ENCODE results near the gene CELF4.

The CELF4 gene

DNA sequence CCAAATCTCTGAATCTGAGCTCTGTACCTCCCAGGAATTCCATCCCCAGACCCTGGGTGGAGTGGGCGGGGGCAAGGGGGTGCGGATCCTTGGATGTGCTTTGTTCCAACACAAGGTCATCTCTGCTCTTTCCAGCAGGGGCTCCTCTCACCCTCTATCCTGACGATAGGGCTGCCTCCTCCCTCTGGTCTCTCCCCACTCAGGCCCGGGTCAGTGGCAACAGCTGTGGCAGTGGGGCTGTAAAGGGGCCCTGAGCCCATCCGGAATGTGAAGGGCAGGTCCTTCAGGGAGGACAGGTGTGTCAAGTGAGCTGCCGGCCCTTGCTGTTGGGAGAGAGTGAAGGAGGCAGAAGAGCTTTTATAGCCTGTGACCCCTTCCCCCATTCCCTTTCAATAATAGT, 167.8 kb downstream of the CELF4 start:
- TF ChIP-seq, protein P1, sequence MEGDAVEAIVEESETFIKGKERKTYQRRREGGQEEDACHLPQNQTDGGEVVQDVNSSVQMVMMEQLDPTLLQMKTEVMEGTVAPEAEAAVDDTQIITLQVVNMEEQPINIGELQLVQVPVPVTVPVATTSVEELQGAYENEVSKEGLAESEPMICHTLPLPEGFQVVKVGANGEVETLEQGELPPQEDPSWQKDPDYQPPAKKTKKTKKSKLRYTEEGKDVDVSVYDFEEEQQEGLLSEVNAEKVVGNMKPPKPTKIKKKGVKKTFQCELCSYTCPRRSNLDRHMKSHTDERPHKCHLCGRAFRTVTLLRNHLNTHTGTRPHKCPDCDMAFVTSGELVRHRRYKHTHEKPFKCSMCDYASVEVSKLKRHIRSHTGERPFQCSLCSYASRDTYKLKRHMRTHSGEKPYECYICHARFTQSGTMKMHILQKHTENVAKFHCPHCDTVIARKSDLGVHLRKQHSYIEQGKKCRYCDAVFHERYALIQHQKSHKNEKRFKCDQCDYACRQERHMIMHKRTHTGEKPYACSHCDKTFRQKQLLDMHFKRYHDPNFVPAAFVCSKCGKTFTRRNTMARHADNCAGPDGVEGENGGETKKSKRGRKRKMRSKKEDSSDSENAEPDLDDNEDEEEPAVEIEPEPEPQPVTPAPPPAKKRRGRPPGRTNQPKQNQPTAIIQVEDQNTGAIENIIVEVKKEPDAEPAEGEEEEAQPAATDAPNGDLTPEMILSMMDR (conservative IDR thresholded peaks at IDR 0.05; ENCODE audit: control insufficient read depth, insufficient read depth, low read depth, low read length) = no peak
- H3K4me3 ChIP-seq (ENCODE audit: control insufficient read depth, low read depth, low read length) = no peak overlapping the region
- DNase-seq (ENCODE audit: low read depth) = no peak

GRCh38 chr18:37396971-37397720, 168.5 kb downstream of the CELF4 start:
- no peak overlapping the region for H3K4me3 ChIP-seq (ENCODE audit: control insufficient read depth, low read depth, low read length)
- TF ChIP-seq, protein P1 (conservative IDR thresholded peaks at IDR 0.05; ENCODE audit: control insufficient read depth, insufficient read depth, low read depth, low read length) = no peak
- DNase-seq (ENCODE audit: low read depth) = no peak

DNA sequence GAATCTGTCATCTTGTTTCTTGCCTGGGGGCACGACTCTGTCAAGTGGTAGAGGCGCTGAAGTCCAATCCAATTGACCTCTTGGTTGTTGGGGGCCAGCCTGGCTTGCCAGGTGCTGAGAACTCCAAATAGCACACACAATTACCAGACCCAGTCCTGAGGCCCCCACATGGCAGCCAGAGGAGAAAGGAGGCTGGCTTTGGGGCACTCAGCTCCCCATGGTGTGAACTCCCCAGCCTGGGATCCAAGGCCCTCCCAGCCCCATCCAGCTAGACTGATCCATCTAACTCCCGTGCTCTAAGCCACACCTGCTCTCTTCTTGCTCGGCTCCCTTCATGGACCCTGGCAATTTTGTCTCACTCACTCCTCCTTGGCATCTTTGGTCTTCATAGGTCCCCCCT, 170.0 kb downstream of the CELF4 start:
- no peak overlapping the region for H3K4me3 ChIP-seq (ENCODE audit: control insufficient read depth, low read depth, low read length)
- TF ChIP-seq, protein P1 (conservative IDR thresholded peaks at IDR 0.05; ENCODE audit: control insufficient read depth, insufficient read depth, low read depth, low read length) = no peak
- DNase-seq (ENCODE audit: low read depth) = no peak

DNA sequence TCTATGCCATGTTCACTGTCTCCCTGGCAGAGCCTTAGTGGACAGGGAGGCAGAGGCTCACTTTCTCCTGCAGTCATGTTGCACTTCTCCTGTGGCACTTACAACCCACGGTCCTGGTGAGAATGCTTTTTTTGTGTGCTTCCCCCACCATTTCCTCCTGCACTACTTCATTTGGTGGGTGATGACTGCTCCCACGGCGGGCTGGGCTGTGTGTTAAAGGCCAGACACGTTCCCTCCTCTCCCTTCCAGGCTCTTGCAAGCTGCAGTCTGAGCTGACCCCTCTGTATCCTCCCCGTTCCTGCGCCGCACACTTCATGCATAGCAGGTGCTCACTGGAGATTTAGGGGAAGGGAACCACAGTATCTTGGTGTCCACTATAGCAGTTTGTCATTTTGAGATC, 170.5 kb downstream of the CELF4 start:
- no peak for DNase-seq (ENCODE audit: low read depth)
- TF ChIP-seq, protein P1 (conservative IDR thresholded peaks at IDR 0.05; ENCODE audit: control insufficient read depth, insufficient read depth, low read depth, low read length) = no peak
- no peak overlapping the region for H3K4me3 ChIP-seq (ENCODE audit: control insufficient read depth, low read depth, low read length)

DNA sequence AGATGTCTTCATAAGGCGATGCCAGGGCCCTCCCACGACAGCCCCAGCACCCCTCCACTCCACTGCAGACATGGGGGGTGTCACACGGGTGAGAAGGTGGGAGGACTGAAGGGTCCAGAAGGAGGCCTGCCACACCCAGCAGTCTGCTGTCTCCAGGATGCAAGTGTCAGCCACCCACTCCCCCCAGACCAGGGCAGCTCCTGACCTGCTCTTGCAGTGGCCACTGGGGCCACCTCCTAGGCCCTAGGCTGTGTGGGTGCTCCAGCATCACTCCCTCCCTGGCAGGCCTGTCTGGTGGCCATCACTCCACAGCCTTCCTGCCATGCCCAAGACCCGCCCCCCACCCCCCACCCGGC, 171.0 kb downstream of the CELF4 start:
- H3K4me3 ChIP-seq (ENCODE audit: control insufficient read depth, low read depth, low read length) = no peak overlapping the region
- TF ChIP-seq, protein P1 (conservative IDR thresholded peaks at IDR 0.05; ENCODE audit: control insufficient read depth, insufficient read depth, low read depth, low read length) = no peak
- no peak for DNase-seq (ENCODE audit: low read depth)

- peak overlapping the region; percentile 17 for H3K4me3 ChIP-seq (ENCODE audit: control insufficient read depth, low read depth, low read length)
- DNase-seq (ENCODE audit: low read depth) = peak; percentile 46
- TF ChIP-seq, protein P1 (conservative IDR thresholded peaks at IDR 0.05; ENCODE audit: control insufficient read depth, insufficient read depth, low read depth, low read length) = no peak
Measured at GRCh38 chr18:37393945-37394609, 171.5 kb downstream of the CELF4 start.

Measured in fibroblast of mammary gland (primary cell).